Stimulated activated CD8-positive, alpha-beta memory T cell treated with anti-CD3 and anti-CD28 coated beads, Interleukin-4, amount 100 ng/mL, for 1 hour (primary cell): Measurements from ENCODE around the gene LPAR1.
"Not testable (repeated sequence)": the region's sequence is repeated elsewhere in the genome, so short reads cannot be mapped to it uniquely, and the experiment has no call there.

Source experiments
- DNase-seq, 2 donors: peaks; one replicate each; pipeline ENCODE4 v3.0.0-alpha.2; 2020; ENCODE audit warnings: low read depth in 2 of 2, low spot score in 1 of 2

Gene LPAR1

GRCh38 chr9:110826400-110826799 lies 211.9 kb downstream of the LPAR1 start:
- not testable (repeated sequence) for DNase-seq

GRCh38 chr9:110825950-110826349 lies 212.3 kb downstream of the LPAR1 start:
- no peak for DNase-seq

GRCh38 chr9:110825129-110825528 lies 213.1 kb downstream of the LPAR1 start:
- DNase-seq, result not testable (repeated sequence)
